Liver (tissue), 9 donors: ENCODE measurements around the gene CBR3. TPM values are rescaled to one million over a fixed set of nuclear protein-coding genes. Genes with fewer than 3 reads are reported as not detected.
A peak's percentile ranks its signal among the peaks of the same experiment; 100 is the strongest.

Experiments
- DNase-seq: peaks from one replicate; pipeline ENCODE4 v3.0.0-alpha.2; 2017; ENCODE audit warnings: low spot score
- H3K27ac ChIP-seq, 2 donors: one replicate each; pipeline ENCODE4 v1.7.0; 2013; ENCODE audit warnings: inconsistent platforms in 2 of 2, low read length in 2 of 2, control low read depth in 1 of 2, low read depth in 1 of 2, mild to moderate bottlenecking in 1 of 2
- H3K27me3 ChIP-seq, 4 donors: one replicate each; pipeline versions ENCODE4 v1.6.1 to v1.7.0; 2013; ENCODE audit warnings: low read length in 3 of 4, inconsistent platforms in 1 of 4, mild to moderate bottlenecking in 1 of 4, moderate library complexity in 1 of 4; ENCODE audit not compliant: control insufficient read depth in 4 of 4, insufficient read depth in 4 of 4
- H3K36me3 ChIP-seq, 4 donors: one replicate each; pipeline versions ENCODE4 v1.6.1 to v1.7.0; 2013; ENCODE audit warnings: low read length in 3 of 4, mild to moderate bottlenecking in 3 of 4, low read depth in 1 of 4, moderate library complexity in 1 of 4; ENCODE audit not compliant: control insufficient read depth in 4 of 4, insufficient read depth in 3 of 4
- H3K4me1 ChIP-seq, 4 donors: one replicate each; pipeline versions ENCODE4 v1.6.1 to v1.7.0; 2013; ENCODE audit warnings: low read length in 3 of 4, mild to moderate bottlenecking in 3 of 4, moderate library complexity in 1 of 4; ENCODE audit not compliant: control insufficient read depth in 4 of 4, insufficient read depth in 4 of 4
- H3K4me3 ChIP-seq, 3 donors: one replicate each; pipeline versions ENCODE4 v1.6.1 to v1.7.0; 2013; ENCODE audit warnings: low read length in 3 of 3, control low read depth in 1 of 3, low read depth in 1 of 3, mild to moderate bottlenecking in 1 of 3
- H3K9ac ChIP-seq, 2 donors: one replicate each; pipeline ENCODE4 v1.7.0; 2013; ENCODE audit warnings: low read length in 2 of 2, mild to moderate bottlenecking in 2 of 2, moderate library complexity in 2 of 2, control low read depth in 1 of 2, low read depth in 1 of 2
- H3K9me3 ChIP-seq, 4 donors: one replicate each; pipeline versions ENCODE4 v1.6.1 to v1.7.0; 2013; ENCODE audit warnings: low read length in 3 of 4; ENCODE audit not compliant: control insufficient read depth in 4 of 4
- EGR1 ChIP-seq, 2 donors: IDR thresholded peaks; 2 replicates each; pipeline ENCODE4 v1.6.1; 2016 to 2018; ENCODE audit warnings: antibody characterized with exemption in 2 of 2, low read depth in 2 of 2
- FOXA1 ChIP-seq: IDR thresholded peaks from 2 replicates; pipeline ENCODE4 v1.6.1; 2016; ENCODE audit warnings: antibody characterized with exemption
- FOXA2 ChIP-seq: IDR thresholded peaks from 2 replicates; pipeline ENCODE4 v1.6.1; 2016; ENCODE audit warnings: antibody characterized with exemption
- GABPA ChIP-seq, 2 donors: IDR thresholded peaks in 1 of 2; conservative IDR thresholded peaks in 1 of 2; 2 replicates each; pipeline ENCODE4 v1.6.1; 2016; ENCODE audit warnings: antibody characterized with exemption in 2 of 2, mild to moderate bottlenecking in 1 of 2, moderate library complexity in 1 of 2
- HNF4A ChIP-seq, 2 donors: conservative IDR thresholded peaks; 2 replicates each; pipeline ENCODE4 v1.6.1; 2016; ENCODE audit warnings: antibody characterized with exemption in 2 of 2, mild to moderate bottlenecking in 2 of 2
- HNF4G ChIP-seq: IDR thresholded peaks from 2 replicates; pipeline ENCODE4 v1.6.1; 2016; ENCODE audit warnings: antibody characterized with exemption
- JUND ChIP-seq, 2 donors: IDR thresholded peaks; 2 replicates each; pipeline ENCODE4 v1.6.1; 2016; ENCODE audit warnings: antibody characterized with exemption in 2 of 2
- NR2F2 ChIP-seq: IDR thresholded peaks from 2 replicates; pipeline ENCODE4 v1.6.1; 2016; ENCODE audit warnings: antibody characterized with exemption
- RAD21 ChIP-seq, 2 donors: IDR thresholded peaks; 2 replicates each; pipeline ENCODE4 v1.6.1; 2016; ENCODE audit warnings: antibody characterized with exemption in 2 of 2, mild to moderate bottlenecking in 2 of 2
- RXRA ChIP-seq, 2 donors: IDR thresholded peaks; 2 replicates each; pipeline ENCODE4 v1.6.1; 2017 to 2018; ENCODE audit warnings: antibody characterized with exemption in 2 of 2, mild to moderate bottlenecking in 1 of 2
- SP1 ChIP-seq: IDR thresholded peaks from 2 replicates; pipeline ENCODE4 v1.6.1; 2018; ENCODE audit warnings: antibody characterized with exemption, mild to moderate bottlenecking
- TAF1 ChIP-seq: conservative IDR thresholded peaks from 2 replicates; pipeline ENCODE4 v1.6.1; 2016; ENCODE audit warnings: antibody characterized with exemption, mild to moderate bottlenecking
- YY1 ChIP-seq: IDR thresholded peaks from 2 replicates; pipeline ENCODE4 v1.6.1; 2016; ENCODE audit warnings: antibody characterized with exemption, mild to moderate bottlenecking
- WGBS: extraction: QIAGEN DNeasy Blood & Tissue Kit; methylation state at CpG from one replicate; pipeline ENCODE4 v1.1.7; 2013; 5-methylcytosine and 5-hydroxymethylcytosine counted together
- polyA plus RNA-seq, 2 donors: library from polyadenylated mRNA; stranded (reverse) in 1 of 2; unstranded in 1 of 2; fragments of 200-250 nt in 1 of 2; fragments of >200 nt in 1 of 2; fragmentation: Nextera tagmentation in 1 of 2; extraction: Ambion mirVana in 1 of 2; gene quantifications; one replicate each; pipeline versions ENCODE4 v1.2.1 to v1.2.3, GENCODE V29; 2013 to 2015
- total RNA-seq, 2 donors: library from RNA; depleted of rRNA; stranded (reverse); fragments of >200 nt; gene quantifications; one replicate each; pipeline ENCODE4 v1.2.3, GENCODE V29; 2014
- TF ChIP-seq, protein P1 (sequence below): IDR thresholded peaks from 2 replicates; pipeline ENCODE4 v1.6.1; 2016; ENCODE audit warnings: antibody characterized with exemption
- TF ChIP-seq, protein P2 (sequence below): IDR thresholded peaks from 2 replicates; pipeline ENCODE4 v1.6.1; 2016; ENCODE audit warnings: antibody characterized with exemption
- TF ChIP-seq, protein P3 (sequence below): IDR thresholded peaks from 2 replicates; pipeline ENCODE4 v1.6.1; 2016; ENCODE audit warnings: antibody characterized with exemption
- TF ChIP-seq, protein P4 (sequence below): fragments of 150-350 bp; IDR thresholded peaks from 2 replicates; pipeline ENCODE4 v1.5.1; 2017; ENCODE audit warnings: improper control_type of control experiment, low read depth, low read length; ENCODE audit not compliant: missing input control
- TF ChIP-seq, protein P5 (sequence below): IDR thresholded peaks from 2 replicates; pipeline ENCODE4 v1.6.1; 2016; ENCODE audit warnings: antibody characterized with exemption, mild to moderate bottlenecking
- donor health status: healthy.
- donor health status: healthy.
- donor health status: healthy.
- donor health status: healthy.
- donor health status: healthy.

CBR3 gene
- total and polyA plus RNA-seq, 4 donors, result 0.31 to 0.70 (median 0.47) TPM

DNA sequence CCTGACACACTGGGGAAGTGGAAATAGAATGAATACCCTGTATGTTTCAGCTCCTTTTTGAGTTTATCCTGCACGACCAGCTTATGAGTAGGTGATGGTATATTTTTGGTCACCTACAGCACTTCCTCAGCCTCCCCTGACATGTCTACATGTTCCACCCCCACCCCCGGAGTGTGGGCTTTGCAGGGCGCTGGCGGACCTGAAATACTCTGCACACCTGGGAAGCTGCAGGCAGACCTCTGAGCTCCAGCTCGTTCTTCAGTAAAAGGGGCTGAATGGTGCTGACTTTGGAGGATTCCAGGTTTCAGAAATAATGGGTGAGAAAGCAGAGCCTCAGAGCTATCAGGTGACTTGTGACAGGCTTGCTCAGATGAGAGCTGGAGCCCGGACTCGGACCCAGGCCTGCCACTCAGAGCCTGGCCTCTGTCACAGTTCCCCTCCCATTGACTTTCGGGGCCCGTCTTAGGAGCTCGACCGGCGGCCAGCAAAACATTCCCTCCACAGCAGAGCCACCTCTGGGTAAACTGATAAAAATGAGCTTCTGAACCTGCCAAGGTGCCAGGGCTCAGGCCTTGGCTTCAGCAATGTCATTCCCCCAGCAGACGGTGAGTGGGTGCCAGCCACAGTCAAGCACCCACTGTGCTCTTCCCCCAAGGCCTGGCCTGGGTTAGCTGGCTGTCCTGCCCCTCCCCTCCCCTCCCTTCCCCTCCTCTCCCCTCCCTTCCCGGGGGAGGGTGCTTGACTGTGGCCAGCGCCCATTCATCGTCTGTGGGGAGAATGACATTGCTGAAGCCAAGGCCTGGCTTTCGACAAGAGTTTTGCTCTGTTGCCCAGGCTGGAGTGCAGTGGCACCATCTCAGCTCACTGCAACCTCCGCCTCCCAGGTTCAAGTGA lies 51.9 kb downstream of the CBR3 start:
- H3K27ac ChIP-seq, result no peak overlapping the region
- no peak for TF ChIP-seq RXRA (IDR thresholded peaks at IDR 0.05)
- no peak for TF ChIP-seq RAD21 (IDR thresholded peaks at IDR 0.05)
- TF ChIP-seq NR2F2, result no peak
- TF ChIP-seq, protein P1, sequence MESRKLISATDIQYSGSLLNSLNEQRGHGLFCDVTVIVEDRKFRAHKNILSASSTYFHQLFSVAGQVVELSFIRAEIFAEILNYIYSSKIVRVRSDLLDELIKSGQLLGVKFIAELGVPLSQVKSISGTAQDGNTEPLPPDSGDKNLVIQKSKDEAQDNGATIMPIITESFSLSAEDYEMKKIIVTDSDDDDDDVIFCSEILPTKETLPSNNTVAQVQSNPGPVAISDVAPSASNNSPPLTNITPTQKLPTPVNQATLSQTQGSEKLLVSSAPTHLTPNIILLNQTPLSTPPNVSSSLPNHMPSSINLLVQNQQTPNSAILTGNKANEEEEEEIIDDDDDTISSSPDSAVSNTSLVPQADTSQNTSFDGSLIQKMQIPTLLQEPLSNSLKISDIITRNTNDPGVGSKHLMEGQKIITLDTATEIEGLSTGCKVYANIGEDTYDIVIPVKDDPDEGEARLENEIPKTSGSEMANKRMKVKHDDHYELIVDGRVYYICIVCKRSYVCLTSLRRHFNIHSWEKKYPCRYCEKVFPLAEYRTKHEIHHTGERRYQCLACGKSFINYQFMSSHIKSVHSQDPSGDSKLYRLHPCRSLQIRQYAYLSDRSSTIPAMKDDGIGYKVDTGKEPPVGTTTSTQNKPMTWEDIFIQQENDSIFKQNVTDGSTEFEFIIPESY, result no peak
- TF ChIP-seq TAF1, result no peak
- TF ChIP-seq EGR1 (IDR thresholded peaks at IDR 0.05; ENCODE audit: low read depth in 2 of 2), result no peak

DNA sequence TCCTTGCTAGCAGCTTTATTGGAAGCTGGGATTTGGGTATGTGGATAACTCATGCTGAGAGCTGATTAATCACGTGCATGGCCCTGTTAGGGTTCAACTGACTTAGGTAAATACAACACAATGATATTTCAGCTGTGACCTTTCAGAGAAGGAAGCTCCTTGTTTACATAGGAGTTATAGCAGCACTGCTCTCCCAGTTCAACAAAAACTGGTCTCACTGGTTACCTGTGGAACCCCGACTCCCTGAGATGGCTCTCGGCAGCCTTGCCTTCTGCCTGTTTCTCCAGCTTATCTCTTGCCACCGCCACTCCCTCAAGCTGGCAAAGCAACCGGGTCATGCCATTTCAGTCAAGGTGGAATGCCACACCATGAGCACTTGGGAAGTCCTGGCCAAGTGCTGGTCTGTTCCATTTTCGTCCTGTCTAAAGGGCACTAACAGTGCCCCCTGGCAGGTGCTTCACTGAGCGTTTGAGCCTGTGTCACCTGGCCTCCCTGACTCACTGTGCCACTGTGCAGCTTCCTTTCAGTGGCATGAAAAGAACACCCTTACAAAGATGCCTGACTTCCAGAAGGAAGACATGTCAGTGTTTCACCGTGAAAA lies 53.3 kb downstream of the CBR3 start:
- TF ChIP-seq, protein P1, result peak; percentile 35
- TF ChIP-seq, protein P2, sequence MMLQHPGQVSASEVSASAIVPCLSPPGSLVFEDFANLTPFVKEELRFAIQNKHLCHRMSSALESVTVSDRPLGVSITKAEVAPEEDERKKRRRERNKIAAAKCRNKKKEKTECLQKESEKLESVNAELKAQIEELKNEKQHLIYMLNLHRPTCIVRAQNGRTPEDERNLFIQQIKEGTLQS, result no peak
- TF ChIP-seq NR2F2 (no peak), GABPA (IDR thresholded peaks at IDR 0.05 in 1 of 2, conservative IDR thresholded peaks at IDR 0.05 in 1 of 2) (no peak), RAD21 (IDR thresholded peaks at IDR 0.05) (peak; percentile 53 to 66), JUND (IDR thresholded peaks at IDR 0.05) (peak in 1 of 2 donors; percentile 43), FOXA1 (peak; percentile 78), SP1 (peak; percentile 79), HNF4G (no peak), EGR1 (IDR thresholded peaks at IDR 0.05; ENCODE audit: low read depth in 2 of 2) (no peak), FOXA2 (peak; percentile 95), YY1 (peak; percentile 63), TAF1 (no peak), HNF4A (conservative IDR thresholded peaks at IDR 0.05) (peak; percentile 80 to 83), RXRA (IDR thresholded peaks at IDR 0.05) (peak; percentile 68 to 79)
- TF ChIP-seq, protein P3, sequence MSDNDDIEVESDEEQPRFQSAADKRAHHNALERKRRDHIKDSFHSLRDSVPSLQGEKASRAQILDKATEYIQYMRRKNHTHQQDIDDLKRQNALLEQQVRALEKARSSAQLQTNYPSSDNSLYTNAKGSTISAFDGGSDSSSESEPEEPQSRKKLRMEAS, result peak; percentile 81
- TF ChIP-seq, protein P4, sequence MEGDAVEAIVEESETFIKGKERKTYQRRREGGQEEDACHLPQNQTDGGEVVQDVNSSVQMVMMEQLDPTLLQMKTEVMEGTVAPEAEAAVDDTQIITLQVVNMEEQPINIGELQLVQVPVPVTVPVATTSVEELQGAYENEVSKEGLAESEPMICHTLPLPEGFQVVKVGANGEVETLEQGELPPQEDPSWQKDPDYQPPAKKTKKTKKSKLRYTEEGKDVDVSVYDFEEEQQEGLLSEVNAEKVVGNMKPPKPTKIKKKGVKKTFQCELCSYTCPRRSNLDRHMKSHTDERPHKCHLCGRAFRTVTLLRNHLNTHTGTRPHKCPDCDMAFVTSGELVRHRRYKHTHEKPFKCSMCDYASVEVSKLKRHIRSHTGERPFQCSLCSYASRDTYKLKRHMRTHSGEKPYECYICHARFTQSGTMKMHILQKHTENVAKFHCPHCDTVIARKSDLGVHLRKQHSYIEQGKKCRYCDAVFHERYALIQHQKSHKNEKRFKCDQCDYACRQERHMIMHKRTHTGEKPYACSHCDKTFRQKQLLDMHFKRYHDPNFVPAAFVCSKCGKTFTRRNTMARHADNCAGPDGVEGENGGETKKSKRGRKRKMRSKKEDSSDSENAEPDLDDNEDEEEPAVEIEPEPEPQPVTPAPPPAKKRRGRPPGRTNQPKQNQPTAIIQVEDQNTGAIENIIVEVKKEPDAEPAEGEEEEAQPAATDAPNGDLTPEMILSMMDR, result no peak
- TF ChIP-seq, protein P5, sequence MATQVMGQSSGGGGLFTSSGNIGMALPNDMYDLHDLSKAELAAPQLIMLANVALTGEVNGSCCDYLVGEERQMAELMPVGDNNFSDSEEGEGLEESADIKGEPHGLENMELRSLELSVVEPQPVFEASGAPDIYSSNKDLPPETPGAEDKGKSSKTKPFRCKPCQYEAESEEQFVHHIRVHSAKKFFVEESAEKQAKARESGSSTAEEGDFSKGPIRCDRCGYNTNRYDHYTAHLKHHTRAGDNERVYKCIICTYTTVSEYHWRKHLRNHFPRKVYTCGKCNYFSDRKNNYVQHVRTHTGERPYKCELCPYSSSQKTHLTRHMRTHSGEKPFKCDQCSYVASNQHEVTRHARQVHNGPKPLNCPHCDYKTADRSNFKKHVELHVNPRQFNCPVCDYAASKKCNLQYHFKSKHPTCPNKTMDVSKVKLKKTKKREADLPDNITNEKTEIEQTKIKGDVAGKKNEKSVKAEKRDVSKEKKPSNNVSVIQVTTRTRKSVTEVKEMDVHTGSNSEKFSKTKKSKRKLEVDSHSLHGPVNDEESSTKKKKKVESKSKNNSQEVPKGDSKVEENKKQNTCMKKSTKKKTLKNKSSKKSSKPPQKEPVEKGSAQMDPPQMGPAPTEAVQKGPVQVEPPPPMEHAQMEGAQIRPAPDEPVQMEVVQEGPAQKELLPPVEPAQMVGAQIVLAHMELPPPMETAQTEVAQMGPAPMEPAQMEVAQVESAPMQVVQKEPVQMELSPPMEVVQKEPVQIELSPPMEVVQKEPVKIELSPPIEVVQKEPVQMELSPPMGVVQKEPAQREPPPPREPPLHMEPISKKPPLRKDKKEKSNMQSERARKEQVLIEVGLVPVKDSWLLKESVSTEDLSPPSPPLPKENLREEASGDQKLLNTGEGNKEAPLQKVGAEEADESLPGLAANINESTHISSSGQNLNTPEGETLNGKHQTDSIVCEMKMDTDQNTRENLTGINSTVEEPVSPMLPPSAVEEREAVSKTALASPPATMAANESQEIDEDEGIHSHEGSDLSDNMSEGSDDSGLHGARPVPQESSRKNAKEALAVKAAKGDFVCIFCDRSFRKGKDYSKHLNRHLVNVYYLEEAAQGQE, result no peak
- H3K36me3 ChIP-seq, result no peaks in the 10 kb centered on the region
- no peaks in the 10 kb centered on the region for H3K9me3 ChIP-seq
- WGBS, result 31% methylated on average over 8 of the region's 8 CpGs
- H3K9ac ChIP-seq, result no peak overlapping the region
- peaks cover 2 to 17% (median 6%) of the 10 kb centered on the region in 4 donors for H3K4me1 ChIP-seq
- H3K27me3 ChIP-seq, result no peaks in the 10 kb centered on the region
- DNase-seq, result no peak
- no peak overlapping the region for H3K4me3 ChIP-seq
- H3K27ac ChIP-seq, result peak overlapping the region in 1 of 2 donors; percentile 13

More for the DNA sequence above, 51.9 kb downstream of the CBR3 start:
- Histone ChIP-seq H3K9ac (no peak overlapping the region), H3K36me3 (no peaks in the 10 kb centered on the region), H3K4me1 (peaks cover 3 to 17% (median 7%) of the 10 kb centered on the region in 4 donors), H3K4me3 (no peak overlapping the region), H3K9me3 (no peaks in the 10 kb centered on the region), H3K27me3 (no peaks in the 10 kb centered on the region)
- 91% methylated on average over 18 of the region's 18 CpGs for WGBS
- no peak for DNase-seq
